Skeletal muscle satellite cell (primary cell): Measurements from ENCODE around the gene DUSP10.

Experiments
- H3K27me3 ChIP-seq: 2 replicates; pipeline ENCODE4 v1.7.0; 2013; ENCODE audit warnings: low read length; ENCODE audit not compliant: control insufficient read depth, insufficient read depth
- H3K36me3 ChIP-seq: 2 replicates; pipeline ENCODE4 v1.7.0; 2013; ENCODE audit warnings: mild to moderate bottlenecking, control low read depth, low read length; ENCODE audit not compliant: insufficient read depth
- H3K4me1 ChIP-seq: 2 replicates; pipeline ENCODE4 v1.7.0; 2013; ENCODE audit warnings: low read length; ENCODE audit not compliant: control insufficient read depth, insufficient read depth
- H3K4me2 ChIP-seq: 2 replicates; pipeline ENCODE4 v1.7.0; 2013; ENCODE audit warnings: mild to moderate bottlenecking, low read length
- H3K4me3 ChIP-seq: 2 replicates; pipeline ENCODE4 v1.7.0; 2013; ENCODE audit warnings: low read length
- H3K9ac ChIP-seq: 2 replicates; pipeline ENCODE4 v1.7.0; 2013; ENCODE audit warnings: mild to moderate bottlenecking, low read depth, low read length, moderate library complexity
- H3K9me3 ChIP-seq: replicated peaks from 2 replicates; pipeline ENCODE4 v1.7.0; 2013; ENCODE audit warnings: mild to moderate bottlenecking, control low read depth, low read length

DUSP10 gene

GRCh38 chr1:221728037-221728505 lies 13.8 kb downstream of the DUSP10 start:
- Histone ChIP-seq H3K36me3 (peaks cover 40% of the 10 kb centered on the region), H3K9ac (no peak overlapping the region), H3K4me2 (no peak overlapping the region), H3K4me3 (no peak overlapping the region), H3K4me1 (peaks cover 53% of the 10 kb centered on the region), H3K9me3 (no peaks in the 10 kb centered on the region), H3K27me3 (no peaks in the 10 kb centered on the region)

DNA sequence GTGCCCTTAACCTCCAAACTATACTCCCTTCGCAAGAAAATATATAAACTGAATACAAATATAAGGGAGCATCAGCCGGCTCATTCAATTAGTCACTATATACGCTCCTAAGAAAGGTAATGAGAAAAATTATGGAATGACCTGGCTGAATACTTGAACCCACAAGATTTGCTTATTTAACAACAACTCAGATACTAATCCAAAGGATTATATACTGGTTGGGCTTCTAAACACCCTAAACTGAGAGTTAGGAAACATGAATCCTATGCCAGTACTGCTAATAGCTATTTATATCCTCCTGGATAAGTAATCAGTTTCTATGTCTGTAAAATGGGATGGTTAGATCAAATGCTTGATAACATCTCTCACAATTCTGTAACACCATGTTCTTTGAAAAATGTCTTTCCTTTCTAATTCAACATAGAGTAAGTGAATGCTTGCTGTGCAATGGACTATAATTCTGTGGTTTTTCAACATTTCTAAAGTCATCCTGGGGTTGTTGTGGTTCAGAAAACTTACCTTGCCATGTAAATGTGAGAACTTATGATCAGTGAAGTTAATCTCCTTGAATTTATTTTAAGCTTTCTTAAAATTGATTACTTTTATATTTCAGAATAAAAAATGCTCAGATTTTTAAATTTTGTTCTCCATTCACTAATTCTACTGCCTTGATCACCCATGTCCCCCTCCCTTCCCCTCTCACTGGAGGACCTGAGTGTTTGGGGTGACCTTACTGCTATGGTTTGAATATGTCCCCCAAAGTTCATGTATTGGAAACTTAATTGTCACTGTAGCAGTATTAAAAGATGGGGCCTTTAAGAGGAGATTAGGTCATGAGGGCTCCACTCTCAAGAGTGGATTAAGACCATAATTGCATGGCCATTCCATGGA lies 14.5 kb downstream of the DUSP10 start:
- H3K36me3 ChIP-seq, result peaks cover 40% of the 10 kb centered on the region
- H3K27me3 ChIP-seq, result no peaks in the 10 kb centered on the region
- H3K4me1 ChIP-seq, result peaks cover 57% of the 10 kb centered on the region
- H3K9me3 ChIP-seq, result no peaks in the 10 kb centered on the region
- no peak overlapping the region for H3K9ac ChIP-seq
- no peak overlapping the region for H3K4me2 ChIP-seq
- H3K4me3 ChIP-seq, result no peak overlapping the region

- Histone ChIP-seq H3K9me3 (no peaks in the 10 kb centered on the region), H3K36me3 (peaks cover 53% of the 10 kb centered on the region), H3K4me1 (peaks cover 60% of the 10 kb centered on the region), H3K4me3 (peak overlapping the region; percentile 32), H3K4me2 (peak overlapping the region; percentile 63), H3K27me3 (no peaks in the 10 kb centered on the region), H3K9ac (peak overlapping the region; percentile 49)
Measured at GRCh38 chr1:221725735-221726672, 15.9 kb downstream of the DUSP10 start.

GRCh38 chr1:221724931-221725605 lies 16.8 kb downstream of the DUSP10 start:
- peaks cover 52% of the 10 kb centered on the region for H3K36me3 ChIP-seq
- H3K4me3 ChIP-seq, result peak overlapping the region; percentile 8
- peak overlapping the region; percentile 63 for H3K4me2 ChIP-seq
- no peaks in the 10 kb centered on the region for H3K27me3 ChIP-seq
- peaks cover 65% of the 10 kb centered on the region for H3K4me1 ChIP-seq
- H3K9me3 ChIP-seq, result no peaks in the 10 kb centered on the region
- peak overlapping the region; percentile 49 for H3K9ac ChIP-seq

DNA sequence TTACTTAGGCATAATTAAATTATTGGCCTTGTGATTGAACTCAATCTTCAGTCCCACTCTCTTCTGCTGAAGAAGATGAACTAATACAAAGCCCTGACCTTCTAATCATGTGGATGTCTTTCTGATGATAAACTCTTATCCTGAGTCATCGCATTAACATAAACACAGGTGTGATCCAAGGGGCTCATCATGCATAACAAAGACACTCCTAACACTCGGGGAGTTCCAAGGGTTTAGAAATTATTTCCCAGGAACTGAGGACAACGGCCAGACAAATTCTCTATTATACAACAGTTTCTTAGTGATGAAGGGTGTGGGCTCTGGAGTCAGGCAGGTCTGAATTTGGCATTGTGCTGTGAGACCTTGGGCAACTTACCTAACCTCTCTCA lies 18.0 kb downstream of the DUSP10 start:
- H3K9ac ChIP-seq, result no peak overlapping the region
- H3K4me3 ChIP-seq, result no peak overlapping the region
- H3K4me1 ChIP-seq, result peaks cover 66% of the 10 kb centered on the region
- peaks cover 54% of the 10 kb centered on the region for H3K36me3 ChIP-seq
- H3K27me3 ChIP-seq, result no peaks in the 10 kb centered on the region
- H3K9me3 ChIP-seq, result no peaks in the 10 kb centered on the region
- no peak overlapping the region for H3K4me2 ChIP-seq

DNA sequence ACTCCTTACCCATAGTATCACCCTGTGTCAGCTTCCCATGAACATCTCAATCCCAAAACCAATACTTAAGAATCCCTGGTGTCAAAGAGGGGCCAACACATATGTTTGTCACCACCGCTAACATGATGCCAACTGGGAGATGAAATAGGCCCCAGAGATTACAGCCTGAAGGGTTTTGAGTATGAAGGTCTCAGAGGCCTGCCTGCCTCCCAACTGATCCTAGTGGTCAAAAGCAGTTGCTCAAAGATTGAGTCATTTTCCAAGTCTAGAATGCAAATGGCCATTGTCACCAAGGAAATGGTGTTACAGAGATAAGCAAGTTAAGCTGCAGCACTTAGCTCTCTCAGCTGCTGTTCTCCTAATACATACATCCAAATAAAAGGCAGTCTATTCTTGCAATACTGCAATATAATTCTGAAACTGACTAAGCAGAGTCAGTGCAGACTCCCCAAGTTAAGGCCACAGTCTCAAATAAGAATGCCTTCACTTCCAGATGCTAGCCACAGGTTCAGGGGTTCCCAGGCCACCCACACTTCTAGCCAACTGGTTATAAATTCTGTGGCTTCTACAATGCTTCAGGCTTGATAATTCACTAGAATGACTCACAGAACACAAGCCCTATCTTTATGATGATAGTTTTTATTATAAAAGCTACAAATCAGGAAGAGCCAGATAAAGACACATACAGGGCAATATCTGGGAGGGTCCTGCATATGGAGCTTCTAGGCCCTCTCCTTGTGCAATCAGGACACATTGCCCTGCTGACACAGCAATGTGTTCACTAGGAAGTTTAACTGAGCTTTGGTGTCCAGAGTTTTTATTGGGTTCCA lies 18.7 kb downstream of the DUSP10 start:
- no peaks in the 10 kb centered on the region for H3K27me3 ChIP-seq
- H3K4me3 ChIP-seq, result no peak overlapping the region
- peaks cover 49% of the 10 kb centered on the region for H3K36me3 ChIP-seq
- H3K4me2 ChIP-seq, result no peak overlapping the region
- no peaks in the 10 kb centered on the region for H3K9me3 ChIP-seq
- peaks cover 69% of the 10 kb centered on the region for H3K4me1 ChIP-seq
- H3K9ac ChIP-seq, result no peak overlapping the region

- no peaks in the 10 kb centered on the region for H3K9me3 ChIP-seq
- H3K9ac ChIP-seq, result no peak overlapping the region
- H3K27me3 ChIP-seq, result no peaks in the 10 kb centered on the region
- peaks cover 77% of the 10 kb centered on the region for H3K4me1 ChIP-seq
- no peak overlapping the region for H3K4me2 ChIP-seq
- no peak overlapping the region for H3K4me3 ChIP-seq
- H3K36me3 ChIP-seq, result peaks cover 44% of the 10 kb centered on the region
Measured at GRCh38 chr1:221722254-221723017, 19.5 kb downstream of the DUSP10 start.

- H3K4me1 ChIP-seq, result peaks cover 81% of the 10 kb centered on the region
- no peak overlapping the region for H3K9ac ChIP-seq
- H3K4me3 ChIP-seq, result no peak overlapping the region
- no peaks in the 10 kb centered on the region for H3K27me3 ChIP-seq
- H3K4me2 ChIP-seq, result no peak overlapping the region
- H3K9me3 ChIP-seq, result no peaks in the 10 kb centered on the region
- H3K36me3 ChIP-seq, result peaks cover 46% of the 10 kb centered on the region
Measured at GRCh38 chr1:221720545-221720944, 21.3 kb downstream of the DUSP10 start.

GRCh38 chr1:221719987-221720386 lies 21.9 kb downstream of the DUSP10 start:
- Histone ChIP-seq H3K4me3 (no peak overlapping the region), H3K27me3 (no peaks in the 10 kb centered on the region), H3K4me2 (no peak overlapping the region), H3K4me1 (peaks cover 81% of the 10 kb centered on the region), H3K9ac (no peak overlapping the region), H3K9me3 (no peaks in the 10 kb centered on the region), H3K36me3 (peaks cover 46% of the 10 kb centered on the region)

DNA sequence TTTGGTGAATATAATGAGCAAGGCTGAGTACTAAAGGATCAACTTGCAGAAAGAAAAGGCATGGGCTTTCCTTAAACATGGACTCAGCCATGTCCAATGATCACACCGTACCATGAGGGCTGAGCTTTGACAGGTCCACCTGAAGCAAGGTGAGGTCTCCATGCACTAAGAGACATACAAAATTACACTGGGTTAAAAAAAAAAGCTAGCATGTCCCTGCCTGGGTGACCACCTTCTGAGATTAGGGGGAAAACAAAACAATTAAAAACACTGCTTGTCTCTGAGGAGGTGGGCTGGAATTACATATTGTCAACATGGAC lies 22.7 kb downstream of the DUSP10 start:
- Histone ChIP-seq H3K4me2 (peak overlapping the region; percentile 63), H3K27me3 (no peaks in the 10 kb centered on the region), H3K36me3 (peaks cover 52% of the 10 kb centered on the region), H3K4me1 (peaks cover 74% of the 10 kb centered on the region), H3K9me3 (no peaks in the 10 kb centered on the region), H3K9ac (peak overlapping the region; percentile 51), H3K4me3 (no peak overlapping the region)
